GM10248 (cell line): Measurements from ENCODE around the gene EFNA5.

Experiments used
- CTCF ChIA-PET: fragments of 300-600 bp; sonication (Branson Sonifier 250); formaldehyde crosslinking; extraction: SDS; loops from one replicate; lab custom pipeline; 2021; ENCODE audit warnings: antibody characterized with exemption; lab: Yijun Ruan, JAX
- POLR2A ChIA-PET: fragments of 350-650 bp; sonication (Branson Sonifier 250); formaldehyde crosslinking; extraction: SDS; loops from one replicate; lab custom pipeline; 2020; ENCODE audit warnings: antibody characterized with exemption; lab: Yijun Ruan, JAX
- DNase-seq: peaks from one replicate; pipeline ENCODE4 v3.0.0; 2012; ENCODE audit errors: extremely low spot score
- TF ChIP-seq, protein P1 (sequence below): IDR thresholded peaks from 2 replicates; pipeline ENCODE4 v1.5.1; 2012; ENCODE audit warnings: mild to moderate bottlenecking, low read depth; ENCODE audit errors: extremely low read depth, missing control alignments, control extremely low read depth

Gene EFNA5

GRCh38 chr5:107377277-107377609 is 293.5 kb downstream of the EFNA5 start:
- POLR2A ChIA-PET, result no interaction called here
- no peak for DNase-seq
- CTCF ChIA-PET, result interaction anchor here (1.6 kb wide), 2 partner anchors 10 to 195 kb away, joined by 3 to 5 read pairs; no protein-coding TSS in a partner anchor
- TF ChIP-seq, protein P1, sequence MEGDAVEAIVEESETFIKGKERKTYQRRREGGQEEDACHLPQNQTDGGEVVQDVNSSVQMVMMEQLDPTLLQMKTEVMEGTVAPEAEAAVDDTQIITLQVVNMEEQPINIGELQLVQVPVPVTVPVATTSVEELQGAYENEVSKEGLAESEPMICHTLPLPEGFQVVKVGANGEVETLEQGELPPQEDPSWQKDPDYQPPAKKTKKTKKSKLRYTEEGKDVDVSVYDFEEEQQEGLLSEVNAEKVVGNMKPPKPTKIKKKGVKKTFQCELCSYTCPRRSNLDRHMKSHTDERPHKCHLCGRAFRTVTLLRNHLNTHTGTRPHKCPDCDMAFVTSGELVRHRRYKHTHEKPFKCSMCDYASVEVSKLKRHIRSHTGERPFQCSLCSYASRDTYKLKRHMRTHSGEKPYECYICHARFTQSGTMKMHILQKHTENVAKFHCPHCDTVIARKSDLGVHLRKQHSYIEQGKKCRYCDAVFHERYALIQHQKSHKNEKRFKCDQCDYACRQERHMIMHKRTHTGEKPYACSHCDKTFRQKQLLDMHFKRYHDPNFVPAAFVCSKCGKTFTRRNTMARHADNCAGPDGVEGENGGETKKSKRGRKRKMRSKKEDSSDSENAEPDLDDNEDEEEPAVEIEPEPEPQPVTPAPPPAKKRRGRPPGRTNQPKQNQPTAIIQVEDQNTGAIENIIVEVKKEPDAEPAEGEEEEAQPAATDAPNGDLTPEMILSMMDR, result no peak

DNA sequence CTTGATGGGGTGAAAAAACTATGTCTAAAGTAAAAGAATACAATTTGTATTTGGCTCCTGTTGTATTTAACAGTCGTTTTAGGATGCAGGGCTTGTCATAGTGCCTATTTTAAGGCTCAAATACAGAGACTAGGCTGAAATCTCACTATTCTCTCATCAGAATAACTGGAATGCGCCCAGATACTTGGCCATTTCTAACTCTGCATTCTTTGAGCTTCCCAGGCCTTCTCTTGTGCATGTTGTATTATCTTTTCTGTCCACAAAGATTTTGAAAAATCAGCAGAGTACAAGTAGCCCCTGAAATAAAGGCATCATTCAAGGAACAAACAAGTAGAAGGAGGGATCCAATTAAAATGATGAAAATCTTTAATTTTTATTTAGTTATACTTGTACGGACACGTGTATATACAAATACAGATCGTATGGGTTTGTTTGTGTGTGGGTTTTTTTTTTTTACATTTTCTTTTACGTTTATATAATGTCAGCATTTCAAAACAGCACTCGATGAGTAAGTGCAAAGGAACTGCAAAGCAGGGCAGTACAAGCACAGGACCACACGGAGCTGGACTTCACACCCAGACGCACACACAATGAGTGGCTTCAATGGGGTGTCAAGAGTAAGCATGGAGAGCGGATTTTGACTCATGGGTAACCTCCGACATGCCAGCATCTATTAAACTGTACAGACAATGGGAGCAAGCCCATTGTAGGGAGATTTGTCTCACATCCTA is 294.0 kb downstream of the EFNA5 start:
- TF ChIP-seq, protein P1, result no peak
- CTCF ChIA-PET, result no interaction called here
- POLR2A ChIA-PET, result no interaction called here
- DNase-seq, result no peak

- CTCF ChIA-PET, result no interaction called here
- TF ChIP-seq, protein P1, result no peak
- POLR2A ChIA-PET, result no interaction called here
These were observed 297.0 kb downstream of the EFNA5 start for GRCh38 chr5:107373549-107374263.

GRCh38 chr5:107372723-107373450 is 297.9 kb downstream of the EFNA5 start:
- DNase-seq, result no peak
- TF ChIP-seq, protein P1, result no peak
- ChIA-PET CTCF (interaction anchor here (1.5 kb wide), 1 partner anchor 11 kb away, joined by 3 read pairs; no protein-coding TSS in a partner anchor), POLR2A (no interaction called here)

More at GRCh38 chr5:107373549-107374263, 297.0 kb downstream of the EFNA5 start:
- no peak for DNase-seq

DNA sequence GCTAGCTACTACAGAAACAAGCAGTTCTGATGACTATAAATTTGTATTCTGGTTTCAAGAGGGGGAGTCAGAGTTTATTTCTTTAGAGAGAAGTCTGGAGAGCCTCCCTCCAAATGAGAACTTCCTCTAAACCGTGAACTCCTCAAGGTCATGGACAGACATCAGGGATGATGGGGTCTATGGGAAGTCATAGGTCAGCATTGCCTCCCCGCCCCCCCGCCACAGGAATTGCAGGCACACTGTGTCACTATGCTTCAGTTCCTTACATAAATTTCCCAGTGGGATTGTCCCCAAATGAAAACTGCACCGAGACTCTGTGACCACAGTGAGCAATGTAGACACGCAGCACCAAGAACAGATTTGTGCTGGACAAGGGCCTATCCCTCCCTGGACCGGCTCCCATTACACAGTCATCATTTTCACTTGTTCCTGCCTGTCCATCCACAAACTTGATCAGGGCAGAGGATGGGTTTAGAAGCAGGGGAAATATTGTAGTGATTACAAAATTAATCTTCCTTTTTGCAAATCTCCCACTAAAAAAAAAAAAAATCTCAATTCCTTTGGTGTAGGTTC is 300.3 kb downstream of the EFNA5 start:
- no peak for DNase-seq
- TF ChIP-seq, protein P1, result no peak
- CTCF ChIA-PET, result no interaction called here
- POLR2A ChIA-PET, result no interaction called here

DNA sequence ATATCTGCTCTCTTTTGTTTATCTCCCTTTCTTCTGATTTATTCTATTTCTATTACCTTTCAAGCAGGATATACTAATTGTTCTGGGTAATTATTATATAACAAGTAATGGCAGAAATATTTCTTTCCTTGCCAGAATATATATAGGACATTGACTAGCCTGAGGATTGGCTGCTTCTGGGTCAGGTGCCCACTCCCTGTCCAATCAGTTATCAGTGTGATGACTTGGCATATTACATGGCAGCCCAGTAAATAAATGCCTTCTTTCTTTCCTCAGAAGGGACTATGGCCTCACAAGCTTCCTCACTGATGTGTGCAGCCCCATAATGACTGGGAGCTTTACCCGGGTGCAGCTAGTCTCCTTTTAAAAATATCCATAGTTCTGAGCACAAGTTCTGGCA is 301.1 kb downstream of the EFNA5 start:
- TF ChIP-seq, protein P1, result no peak
- no peak for DNase-seq
- ChIA-PET CTCF (no interaction called here), POLR2A (no interaction called here)
